CD4-positive, alpha-beta T cell treated with Interleukin-12 subunit alpha and Interleukin-12 subunit beta, for 1 hour (primary cell): Measurements from ENCODE around the gene RABAC1.

ENCODE experiments used
- DNase-seq: peaks from one replicate; pipeline ENCODE4 v3.0.0-alpha.2; 2020

The RABAC1 gene

GRCh38 chr19:41913538-41914423 is 45.3 kb downstream of the RABAC1 start:
- DNase-seq, result no peak

GRCh38 chr19:41912899-41913537 is 46.1 kb downstream of the RABAC1 start:
- no peak for DNase-seq

GRCh38 chr19:41911889-41912731 is 47.0 kb downstream of the RABAC1 start:
- DNase-seq, result no peak

- no peak for DNase-seq
These were observed 47.9 kb downstream of the RABAC1 start for GRCh38 chr19:41910992-41911888.

- DNase-seq, result no peak
These were observed 48.7 kb downstream of the RABAC1 start for GRCh38 chr19:41910240-41910991.

GRCh38 chr19:41909706-41910105 is 49.4 kb downstream of the RABAC1 start:
- no peak for DNase-seq

GRCh38 chr19:41908724-41909464 is 50.2 kb downstream of the RABAC1 start:
- no peak for DNase-seq

- DNase-seq, result no peak
These were observed 51.0 kb downstream of the RABAC1 start for GRCh38 chr19:41907994-41908615.

GRCh38 chr19:41906916-41907680 is 52.0 kb downstream of the RABAC1 start:
- DNase-seq, result no peak
